Measurements from ENCODE around the gene CEP170B. TPM values are rescaled to one million over a fixed set of nuclear protein-coding genes. Genes with fewer than 3 reads are reported as not detected.

Gene CEP170B
- total and polyA plus RNA-seq, 2 of the 13 experiments (the other 11 are each of a cell fraction or from before 2014, with no cell fraction given) = 4.3 to 8.8 TPM

- Histone ChIP-seq H2AFZ (ENCODE audit: low read length) (no peak overlapping the region), H3K4me3 (replicated peaks in 1 of 3; ENCODE audit: insufficient read depth in 1 of 3, low read depth in 2 of 3, low read length in 3 of 3) (no peak overlapping the region), H3K4me2 (ENCODE audit: low read depth, low read length) (no peak overlapping the region), H3K27ac (ENCODE audit: extremely low read length, insufficient read depth, low read length) (no peak overlapping the region), H4K20me1 (ENCODE audit: insufficient read depth, low read length) (no peaks in the 10 kb centered on the region), H3K36me3 (replicated peaks in 1 of 2; ENCODE audit: control insufficient read depth in 1 of 2, insufficient read depth in 2 of 2, low read length in 2 of 2) (no peaks in the 10 kb centered on the region), H3K9ac (ENCODE audit: insufficient read depth, low read depth, low read length) (no peak overlapping the region), H3K9me3 (ENCODE audit: low read length) (no peaks in the 10 kb centered on the region), H3K4me1 (ENCODE audit: insufficient read depth, low read length) (no peaks in the 10 kb centered on the region; the same call in 1 of the 2 replicates), H3K79me2 (ENCODE audit: insufficient read depth, low read length) (no peaks in the 10 kb centered on the region), H3K27me3 (ENCODE audit: control insufficient read depth in 1 of 2, insufficient read depth in 2 of 2, low read length in 2 of 2) (peaks cover 28 to 90% of the 10 kb centered on the region in 2 experiments)
- WGBS (ENCODE audit: low lambda C conversion rate) = 18% methylated on average over 14 of the region's 64 CpGs
- TF ChIP-seq RARG (CRISPR knock-in tag; IDR thresholded peaks at IDR 0.05; ENCODE audit: low read depth) (no peak), ZNF839 (CRISPR knock-in tag; IDR thresholded peaks at IDR 0.05; ENCODE audit: borderline replicate concordance) (no peak), TCF7 (IDR thresholded peaks at IDR 0.05; ENCODE audit: low read depth) (no peak)
- TF ChIP-seq, protein P1, sequence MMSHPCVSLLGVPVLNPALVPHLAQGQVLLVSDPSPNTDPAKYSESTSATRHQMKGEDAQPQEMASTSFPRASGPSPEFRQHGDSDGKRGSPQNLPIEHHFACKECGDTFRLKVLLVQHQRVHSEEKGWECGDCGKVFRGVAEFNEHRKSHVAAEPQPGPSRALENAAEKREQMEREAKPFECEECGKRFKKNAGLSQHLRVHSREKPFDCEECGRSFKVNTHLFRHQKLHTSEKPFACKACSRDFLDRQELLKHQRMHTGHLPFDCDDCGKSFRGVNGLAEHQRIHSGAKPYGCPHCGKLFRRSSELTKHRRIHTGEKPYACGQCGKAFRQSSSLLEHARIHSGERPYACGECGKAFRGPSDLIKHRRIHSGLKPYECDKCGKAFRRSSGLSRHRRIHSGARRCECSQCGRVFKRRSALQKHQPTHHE (CRISPR knock-in tag; IDR thresholded peaks at IDR 0.05; ENCODE audit: borderline replicate concordance) = no peak
- in situ Hi-C loops (cut with HindIII; ENCODE audit: extremely low pct_ligation_motif_present, low pct_unique_long_range_greater_than_20kb) = no loop called here
- no peak for DNase-seq (ENCODE audit: low spot score)
- ChIA-PET POLR2A (no interaction called here), CTCF (ENCODE audit: low intra/inter-chr PET ratio, low total read pairs) (interaction anchor here (1.1 to 1.5 kb wide), 2 partner anchors 113 to 114 kb away, joined by 4 to 5 read pairs; no protein-coding TSS in a partner anchor)
- FAIRE-seq = no peak
- intact Hi-C loops (cut with micrococcal nuclease; ENCODE audit: unreplicated experiment) = loop anchor here (2.0 kb wide), 1 partner anchor 13 kb away; no protein-coding TSS in a partner anchor
- BruUV-seq (replicated peaks) = no TSS peak
- ATAC-seq = peak; percentile 19
Measured at GRCh38 chr14:104931771-104932675, 67.0 kb downstream of the CEP170B start.
